GM19193 (cell line): ENCODE data around the gene KIAA1586.

Source experiments
- POLR2A ChIP-seq: IDR thresholded peaks from 4 replicates; pipeline ENCODE4 v1.6.1; 2011; ENCODE audit not compliant: insufficient read depth, insufficient read length; ENCODE audit errors: extremely low read depth

The KIAA1586 gene

GRCh38 chr6:57029213-57029612 lies 17.3 kb upstream of the KIAA1586 start:
- TF ChIP-seq POLR2A, result no peak

GRCh38 chr6:57033228-57033627 lies 13.3 kb upstream of the KIAA1586 start:
- TF ChIP-seq POLR2A, result no peak

- TF ChIP-seq POLR2A, result no peak
These were observed 10.9 kb upstream of the KIAA1586 start for GRCh38 chr6:57035549-57035948.

- no peak for TF ChIP-seq POLR2A
These were observed 7.6 kb upstream of the KIAA1586 start for GRCh38 chr6:57038906-57039305.

- TF ChIP-seq POLR2A, result no peak
These were observed 6.5 kb upstream of the KIAA1586 start for GRCh38 chr6:57040011-57040410.

GRCh38 chr6:57044568-57044967 lies 1.9 kb upstream of the KIAA1586 start:
- TF ChIP-seq POLR2A, result no peak

GRCh38 chr6:57048577-57048976 lies 2.1 kb downstream of the KIAA1586 start:
- no peak for TF ChIP-seq POLR2A

- TF ChIP-seq POLR2A, result no peak
These were observed 17.4 kb downstream of the KIAA1586 start for GRCh38 chr6:57063847-57064246.

GRCh38 chr6:57064809-57065208 lies 18.3 kb downstream of the KIAA1586 start:
- TF ChIP-seq POLR2A, result no peak

GRCh38 chr6:57068061-57068460 lies 21.6 kb downstream of the KIAA1586 start:
- TF ChIP-seq POLR2A, result no peak

GRCh38 chr6:57069228-57069627 lies 22.7 kb downstream of the KIAA1586 start:
- TF ChIP-seq POLR2A, result no peak

GRCh38 chr6:57069920-57070331 lies 23.4 kb downstream of the KIAA1586 start:
- TF ChIP-seq POLR2A, result no peak

- no peak for TF ChIP-seq POLR2A
These were observed 25.6 kb downstream of the KIAA1586 start for GRCh38 chr6:57072108-57072507.

- TF ChIP-seq POLR2A, result no peak
These were observed 27.9 kb downstream of the KIAA1586 start for GRCh38 chr6:57074383-57074782.

GRCh38 chr6:57075092-57075491 lies 28.6 kb downstream of the KIAA1586 start:
- no peak for TF ChIP-seq POLR2A

- no peak for TF ChIP-seq POLR2A
These were observed 32.2 kb downstream of the KIAA1586 start for GRCh38 chr6:57078531-57079207.

- TF ChIP-seq POLR2A, result no peak
These were observed 39.0 kb downstream of the KIAA1586 start for GRCh38 chr6:57085471-57085870.
